Tibial artery (tissue), 4 donors: ENCODE data around the gene FOXP2.
"Not testable (repeated sequence)": the region's sequence is repeated elsewhere in the genome, so short reads cannot be mapped to it uniquely, and the experiment has no call there.

Experiments
- DNase-seq, 2 donors: peaks; one replicate each; pipeline ENCODE4 v3.0.0-alpha.2; 2019
- H3K27ac ChIP-seq, 2 donors: fragments of 200-600 bp; sonication (generic) in 1 of 2; 1 replicate in 1 of 2; 2 replicates in 1 of 2; pipeline ENCODE4 v1.5.1; 2018 to 2019; ENCODE audit warnings: mild to moderate bottlenecking in 1 of 2
- H3K27me3 ChIP-seq, 2 donors: fragments of 200-600 bp; sonication (generic) in 1 of 2; one replicate each; pipeline versions ENCODE4 v1.5.1 to v1.6.0; 2016 to 2019
- H3K36me3 ChIP-seq, 3 donors: fragments of 200-600 bp; sonication (generic) in 2 of 3; one replicate each; pipeline ENCODE4 v1.5.1; 2016 to 2019; ENCODE audit warnings: mild to moderate bottlenecking in 2 of 3
- H3K4me1 ChIP-seq, 4 donors: fragments of 200-600 bp; sonication (generic) in 2 of 4; 1 replicate in 3 of 4; 2 replicates in 1 of 4; pipeline ENCODE4 v1.5.1; 2016 to 2019
- H3K4me3 ChIP-seq, 2 donors: fragments of 200-600 bp; sonication (generic) in 1 of 2; 1 replicate in 1 of 2; 2 replicates in 1 of 2; pipeline ENCODE4 v1.5.1; 2018 to 2019; ENCODE audit warnings: mild to moderate bottlenecking in 2 of 2
- H3K9me3 ChIP-seq, 3 donors: fragments of 200-600 bp; sonication (generic) in 1 of 3; one replicate each; pipeline ENCODE4 v1.5.1; 2016 to 2019
- CTCF ChIP-seq, 2 experiments: fragments of 200-600 bp in 1 of 2; fragments of 450-650 bp in 1 of 2; IDR thresholded peaks; one replicate each; pipeline ENCODE4 v1.5.1; 2017 to 2019; ENCODE audit warnings: antibody characterized with exemption in 2 of 2, mild to moderate bottlenecking in 1 of 2, moderate library complexity in 1 of 2
- intact Hi-C: fragments of 100-400 bp; cut with DNase I; formaldehyde crosslinking; loops from one replicate; pipeline ENCODE4 v1.15.0; 2023; ENCODE audit warnings: low total_unique reads

FOXP2 gene

GRCh38 chr7:114426824-114427223, 12.2 kb downstream of the FOXP2 start:
- Histone ChIP-seq H3K27ac (no peak overlapping the region), H3K9me3 (no peaks in the 10 kb centered on the region), H3K36me3 (no peaks in the 10 kb centered on the region), H3K4me3 (no peak overlapping the region), H3K27me3 (no peaks in the 10 kb centered on the region), H3K4me1 (no peaks in the 10 kb centered on the region)
- intact Hi-C loops, result no loop called here
- no peak for DNase-seq
- peak in 1 of 2 experiments; percentile 22 for TF ChIP-seq CTCF (IDR thresholded peaks at IDR 0.05)

GRCh38 chr7:114428211-114428610, 13.6 kb downstream of the FOXP2 start:
- H3K27ac ChIP-seq, result no peak overlapping the region
- no peaks in the 10 kb centered on the region for H3K4me1 ChIP-seq
- TF ChIP-seq CTCF (IDR thresholded peaks at IDR 0.05), result no peak
- intact Hi-C loops, result no loop called here
- no peaks in the 10 kb centered on the region for H3K36me3 ChIP-seq
- no peaks in the 10 kb centered on the region for H3K27me3 ChIP-seq
- H3K4me3 ChIP-seq, result no peak overlapping the region
- H3K9me3 ChIP-seq, result no peaks in the 10 kb centered on the region
- no peak for DNase-seq

- Histone ChIP-seq H3K27ac (no peak overlapping the region), H3K27me3 (no peaks in the 10 kb centered on the region), H3K36me3 (no peaks in the 10 kb centered on the region), H3K9me3 (no peaks in the 10 kb centered on the region), H3K4me1 (no peaks in the 10 kb centered on the region), H3K4me3 (no peak overlapping the region)
- intact Hi-C loops, result no loop called here
- TF ChIP-seq CTCF (IDR thresholded peaks at IDR 0.05), result no peak
- no peak for DNase-seq
Observed at GRCh38 chr7:114431189-114431588, 16.6 kb downstream of the FOXP2 start.

GRCh38 chr7:114432061-114432460, 17.4 kb downstream of the FOXP2 start:
- H3K27me3 ChIP-seq, result no peaks in the 10 kb centered on the region
- intact Hi-C loops, result no loop called here
- no peak overlapping the region for H3K27ac ChIP-seq
- H3K9me3 ChIP-seq, result no peaks in the 10 kb centered on the region
- no peaks in the 10 kb centered on the region for H3K4me1 ChIP-seq
- no peak for DNase-seq
- no peaks in the 10 kb centered on the region for H3K36me3 ChIP-seq
- TF ChIP-seq CTCF (IDR thresholded peaks at IDR 0.05), result no peak
- H3K4me3 ChIP-seq, result no peak overlapping the region

GRCh38 chr7:114432703-114433102, 18.1 kb downstream of the FOXP2 start:
- H3K4me1 ChIP-seq, result no peaks in the 10 kb centered on the region
- no peaks in the 10 kb centered on the region for H3K36me3 ChIP-seq
- no peaks in the 10 kb centered on the region for H3K9me3 ChIP-seq
- no peak overlapping the region for H3K4me3 ChIP-seq
- H3K27ac ChIP-seq, result no peak overlapping the region
- TF ChIP-seq CTCF (IDR thresholded peaks at IDR 0.05), result no peak
- intact Hi-C loops, result no loop called here
- DNase-seq, result no peak
- no peaks in the 10 kb centered on the region for H3K27me3 ChIP-seq

- Histone ChIP-seq H3K36me3 (no peaks in the 10 kb centered on the region), H3K27ac (no peak overlapping the region), H3K9me3 (no peaks in the 10 kb centered on the region), H3K4me3 (no peak overlapping the region), H3K27me3 (no peaks in the 10 kb centered on the region), H3K4me1 (no peaks in the 10 kb centered on the region)
- intact Hi-C loops, result no loop called here
- TF ChIP-seq CTCF (IDR thresholded peaks at IDR 0.05), result no peak
- DNase-seq, result peak in 1 of 2 donors; percentile 39
Observed at GRCh38 chr7:114439581-114439980, 25.0 kb downstream of the FOXP2 start.

GRCh38 chr7:114440927-114441326, 26.3 kb downstream of the FOXP2 start:
- H3K4me3 ChIP-seq, H3K4me1 ChIP-seq, H3K9me3 ChIP-seq, intact Hi-C loops, DNase-seq, H3K27me3 ChIP-seq, H3K27ac ChIP-seq, H3K36me3 ChIP-seq: not testable (repeated sequence)
